Activated T-helper 1 cell treated with Interleukin-2 at 50 U/mL for 16 hours (primary cell): ENCODE results near the gene PITPNB.

Experiments
- DNase-seq: peaks from one replicate; pipeline ENCODE4 v3.0.0-alpha.2; 2020; ENCODE audit warnings: low read depth

Gene PITPNB

DNA sequence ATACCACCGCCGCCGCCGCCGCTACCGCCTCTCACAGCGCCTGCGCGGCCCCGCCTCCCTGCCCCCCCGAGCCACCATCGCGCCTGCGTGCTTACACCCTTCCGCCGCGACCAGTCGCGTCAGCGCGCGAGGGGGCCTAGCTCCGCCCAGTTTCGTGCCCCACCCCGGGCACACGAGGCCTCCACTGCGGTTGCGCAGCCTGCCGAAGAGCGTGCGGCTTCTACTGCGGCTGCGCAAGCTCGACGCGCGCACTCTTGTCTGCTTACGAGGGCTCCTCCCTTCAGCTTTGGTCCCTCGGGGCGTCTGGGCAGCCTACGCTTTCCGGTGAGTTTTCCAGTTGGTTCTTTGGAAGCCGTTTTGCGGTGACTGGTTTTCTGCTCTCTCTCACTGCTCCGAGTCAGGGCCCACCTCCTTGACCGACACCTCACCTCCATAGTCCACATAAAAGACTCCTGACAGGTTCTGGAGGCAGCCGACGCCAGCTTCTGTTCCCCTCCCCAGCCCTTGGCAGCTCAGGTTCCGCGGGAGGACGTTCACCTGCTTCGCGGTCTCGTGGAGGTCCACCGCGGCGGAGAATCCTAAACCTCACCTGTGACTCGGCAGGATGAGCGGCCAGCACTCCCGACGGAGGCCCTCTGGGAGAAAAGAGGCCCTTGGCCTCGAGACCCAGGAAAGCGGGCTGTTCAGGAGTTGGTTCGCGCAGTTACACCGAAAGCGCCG, at the start of gene PITPNB:
Gene PITPNB, minus strand, starts transcription at position 35 of the 720 bp plus-strand sequence. CDS start 65 bp downstream, outside the sequence.
- DNase-seq: peak; percentile 99

DNA sequence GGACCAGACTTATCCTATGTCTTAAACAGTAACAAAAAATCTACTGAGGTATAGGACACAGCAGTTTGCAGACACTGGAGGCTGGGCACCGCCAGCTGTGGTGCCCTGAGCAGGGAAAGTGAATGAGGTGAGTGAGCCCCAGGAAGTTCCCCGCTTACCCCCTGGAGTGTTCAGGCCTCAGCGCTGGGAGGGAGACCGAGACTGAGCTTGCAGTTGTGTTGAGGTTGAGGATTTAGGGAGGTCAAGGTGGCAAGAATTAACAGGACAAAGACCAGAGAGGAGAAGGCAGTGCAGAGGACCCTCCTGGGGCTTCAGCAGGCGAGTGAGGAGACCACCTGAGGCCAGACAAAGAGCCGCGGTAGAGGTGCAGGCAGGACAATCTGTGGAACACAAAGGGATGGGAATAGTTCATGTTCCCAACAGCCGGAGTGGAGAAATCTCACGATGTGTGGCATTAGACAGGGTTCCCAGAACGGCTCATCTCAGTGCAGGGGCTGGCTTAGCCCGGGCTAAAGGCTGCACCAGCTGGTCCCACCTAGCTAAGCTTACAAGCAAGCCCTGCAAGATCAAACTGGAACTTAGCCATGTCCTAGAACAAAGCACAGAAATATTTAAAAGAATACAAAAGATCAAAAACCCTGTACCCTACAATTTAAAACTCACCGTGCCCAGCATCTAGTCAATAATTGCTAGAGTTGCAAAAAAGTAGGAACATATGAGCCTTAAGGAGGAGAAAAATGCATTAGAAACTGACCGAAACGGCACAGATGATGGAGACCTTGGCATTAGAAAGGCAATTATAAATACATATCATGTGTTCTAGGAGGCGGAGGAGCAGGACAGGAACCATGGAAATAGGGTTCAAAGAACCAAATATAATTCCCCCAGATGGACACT, 47.4 kb upstream of the PITPNB start:
- no peak for DNase-seq

- no peak for DNase-seq
Observed at GRCh38 chr22:27962268-27963044, 43.4 kb upstream of the PITPNB start.

- DNase-seq: no peak
Observed at GRCh38 chr22:27961680-27962079, 42.6 kb upstream of the PITPNB start.

- no peak for DNase-seq
Observed at GRCh38 chr22:27961182-27961581, 42.1 kb upstream of the PITPNB start.

DNA sequence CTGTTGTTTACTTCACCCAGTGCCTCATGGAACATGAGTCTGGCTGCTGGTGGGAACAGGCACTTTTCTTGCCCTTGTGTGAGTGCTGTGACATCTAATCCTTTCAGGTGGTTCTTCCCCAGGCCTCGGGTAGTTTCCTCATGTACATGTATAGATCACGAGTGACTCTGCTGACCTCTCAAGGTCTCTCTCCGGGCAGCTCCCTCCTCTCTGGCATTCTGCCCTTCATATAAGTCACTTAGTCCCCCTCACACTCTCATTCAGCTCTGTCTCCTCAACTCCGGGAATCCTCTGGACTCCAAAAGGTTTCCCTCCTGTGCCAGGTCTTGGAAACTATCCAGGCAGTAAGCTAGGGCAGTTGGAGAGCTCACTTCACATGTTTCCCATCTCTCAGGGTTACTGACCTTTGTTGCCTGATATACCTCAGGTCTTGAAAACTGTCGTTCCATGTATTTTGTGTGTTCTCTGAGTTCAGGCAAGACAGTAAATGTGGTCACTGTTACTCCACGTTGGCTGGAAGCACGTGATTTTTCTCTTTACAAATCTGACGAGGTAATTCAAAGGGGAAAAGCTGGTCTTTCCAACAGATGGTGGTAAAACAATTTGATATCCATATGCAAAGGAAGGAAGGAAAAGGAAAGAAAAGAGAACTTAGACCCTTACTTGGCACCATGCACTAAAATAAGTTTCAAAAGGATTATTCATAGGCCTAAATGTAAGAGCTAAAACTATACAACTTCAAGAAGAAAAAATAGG, 40.5 kb upstream of the PITPNB start:
- DNase-seq: no peak

DNA sequence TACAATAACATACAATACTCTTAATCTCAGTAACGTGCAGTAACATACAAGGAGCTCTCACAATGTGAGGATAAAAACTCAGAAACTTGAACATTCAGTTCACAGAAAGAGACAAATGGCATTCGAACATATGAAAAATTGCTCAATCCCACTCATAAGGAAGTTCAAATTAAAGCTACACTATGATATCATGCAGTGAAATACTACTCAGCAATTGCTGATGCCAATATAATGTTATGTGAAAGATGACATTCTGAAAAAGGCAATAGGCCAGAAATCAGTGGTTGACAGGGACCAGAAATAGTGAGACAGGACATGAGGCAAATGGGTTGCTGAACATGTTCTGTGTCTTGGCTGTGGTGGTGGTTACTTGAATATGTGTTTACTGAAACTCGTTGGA, 33.7 kb upstream of the PITPNB start:
- no peak for DNase-seq

DNA sequence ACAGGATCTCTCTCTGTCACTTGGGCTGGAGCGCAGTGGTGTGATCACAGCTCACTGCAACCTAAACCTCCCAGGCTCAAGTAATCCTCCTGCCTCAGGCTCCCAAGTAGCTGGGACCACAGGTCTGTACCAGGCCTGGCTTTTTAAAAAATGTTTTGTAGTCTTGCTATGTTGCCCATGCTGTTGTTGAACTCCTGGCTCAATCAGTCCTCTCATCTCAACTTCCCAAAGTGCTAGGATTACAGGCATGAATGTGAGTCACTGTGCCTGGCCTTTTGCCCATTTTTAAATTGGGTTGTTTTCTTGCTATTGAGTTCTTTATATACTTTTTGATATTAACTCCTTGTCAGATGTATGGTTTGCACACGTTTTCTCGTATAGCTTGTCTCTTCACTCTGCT, 33.0 kb upstream of the PITPNB start:
- no peak for DNase-seq

DNA sequence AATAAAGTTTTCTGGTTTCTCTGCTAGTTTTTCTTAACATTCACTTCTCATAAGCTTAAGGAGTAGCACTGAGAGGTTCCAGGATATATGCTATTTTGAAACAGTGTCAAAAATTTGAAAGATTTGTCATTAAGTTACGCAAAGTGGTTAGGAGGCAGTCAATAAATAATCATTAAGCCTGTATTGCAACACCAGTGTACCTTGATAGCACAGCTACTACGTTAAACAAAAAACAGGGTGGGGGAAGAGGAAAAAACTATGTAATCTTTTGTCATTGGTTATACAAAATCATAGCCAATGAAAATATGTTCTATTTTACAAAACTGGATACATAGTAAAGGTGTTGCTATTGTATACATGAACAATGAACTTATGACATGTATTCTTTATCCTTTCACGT, 30.4 kb upstream of the PITPNB start:
- no peak for DNase-seq

GRCh38 chr22:27948569-27948968, 29.5 kb upstream of the PITPNB start:
- no peak for DNase-seq

GRCh38 chr22:27947448-27947847, 28.4 kb upstream of the PITPNB start:
- no peak for DNase-seq

DNA sequence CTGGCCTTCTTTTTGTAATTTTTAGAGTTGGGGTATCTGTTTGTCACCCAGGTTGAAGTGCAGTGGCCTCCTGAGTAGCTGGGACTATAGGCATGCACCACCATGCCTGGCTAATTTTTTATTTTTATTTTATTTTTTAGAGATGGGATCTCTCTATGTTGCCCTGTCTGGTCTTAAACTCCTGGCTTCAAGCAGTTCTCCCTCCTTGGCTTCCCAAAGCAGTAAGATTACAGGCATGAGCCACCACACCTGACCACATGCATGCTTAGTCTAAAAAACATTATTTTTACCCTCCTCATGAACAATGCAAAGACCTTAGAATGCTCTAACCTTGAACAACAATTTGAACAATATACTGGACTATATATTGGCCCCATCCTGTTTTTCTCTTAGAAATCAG, 22.1 kb upstream of the PITPNB start:
- no peak for DNase-seq

DNA sequence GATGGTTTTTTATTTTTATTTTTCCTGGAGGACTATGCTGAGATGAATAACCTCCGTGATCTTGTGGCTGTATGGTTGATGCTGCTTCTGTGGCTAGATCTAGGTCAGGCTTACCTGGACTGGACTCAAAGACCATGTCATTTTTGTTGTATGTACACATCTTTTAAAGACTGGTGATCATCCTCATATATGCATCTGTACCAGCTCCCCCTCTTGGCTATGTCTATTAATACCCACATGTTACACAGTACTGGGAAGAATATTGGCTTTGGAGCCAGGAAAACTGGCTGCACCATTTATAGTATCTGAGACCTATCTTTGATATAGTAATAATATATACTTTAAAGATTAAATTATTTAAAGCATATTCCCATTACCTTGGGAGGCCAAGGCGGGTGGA, 18.4 kb upstream of the PITPNB start:
- no peak for DNase-seq

- no peak for DNase-seq
Observed at GRCh38 chr22:27935897-27936296, 16.8 kb upstream of the PITPNB start.

DNA sequence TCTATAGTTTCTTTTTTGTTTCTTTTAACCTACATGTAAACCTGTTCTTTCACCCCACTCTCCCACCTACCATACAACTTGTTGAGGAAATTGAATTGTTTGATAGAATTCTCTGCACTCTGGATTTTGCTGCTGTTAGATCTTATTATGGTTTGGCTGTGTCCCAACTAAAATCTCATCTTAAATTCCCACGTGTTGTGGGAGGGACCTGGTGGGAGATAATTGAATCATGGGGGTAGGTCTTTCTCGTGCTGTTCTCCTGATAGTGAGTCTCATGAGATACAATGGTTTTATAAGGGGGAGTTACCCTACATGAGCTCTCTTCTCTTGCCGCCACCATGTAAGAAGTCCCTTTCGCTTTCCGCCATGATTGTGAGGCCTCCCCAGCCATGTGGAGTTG, 15.0 kb upstream of the PITPNB start:
- no peak for DNase-seq

GRCh38 chr22:27933186-27933983, 14.3 kb upstream of the PITPNB start:
- no peak for DNase-seq

DNA sequence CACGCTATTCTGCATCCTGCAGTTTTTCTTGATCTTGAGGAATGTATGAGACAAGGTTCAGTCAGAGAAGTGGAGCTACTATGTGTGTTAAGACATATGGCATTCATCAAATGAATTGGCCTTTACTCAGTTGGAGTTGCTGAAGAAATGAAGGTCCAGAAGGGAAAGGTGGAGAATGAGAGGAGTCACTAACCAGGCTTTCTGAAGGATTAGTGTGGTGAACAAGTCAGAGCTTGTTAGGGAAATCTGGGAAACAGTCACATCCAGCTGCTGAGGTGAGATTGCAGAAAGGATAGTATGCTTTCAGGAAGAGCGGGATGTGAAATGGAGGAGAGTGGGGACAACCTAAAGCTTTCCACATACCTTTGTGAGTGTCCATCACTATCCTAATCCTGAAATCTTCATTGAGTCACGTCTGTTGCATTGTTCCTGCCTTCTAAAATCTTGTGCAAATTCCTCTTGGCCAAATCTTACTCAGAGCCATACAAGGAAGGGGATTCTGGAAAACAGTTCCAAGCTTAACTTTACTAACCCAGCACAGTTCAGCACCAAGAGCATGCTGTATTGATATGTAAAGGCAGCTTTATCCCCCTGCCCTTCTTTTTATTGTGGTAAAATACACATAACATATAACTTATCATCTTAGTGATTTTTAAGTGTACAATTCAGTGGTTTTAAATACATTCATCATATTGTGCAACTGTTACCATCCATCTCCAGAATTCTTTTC, 11.4 kb upstream of the PITPNB start:
- no peak for DNase-seq

GRCh38 chr22:27927608-27928007, 8.6 kb upstream of the PITPNB start:
- no peak for DNase-seq

GRCh38 chr22:27925331-27925730, 6.3 kb upstream of the PITPNB start:
- DNase-seq: no peak
